DOHH2 (cell line): Measurements from ENCODE around the gene CLTA.
"Not testable (repeated sequence)": the region's sequence is repeated elsewhere in the genome, so short reads cannot be mapped to it uniquely, and the experiment has no call there.

Experiments used
- H3F3A ChIP-seq: fragments of 200-600 bp; sonication (generic), shearing (Covaris generic); 2 replicates; pipeline ENCODE4 v1.6.0; 2016; ENCODE audit warnings: antibody characterized with exemption, mild to moderate bottlenecking; ENCODE audit not compliant: control insufficient read depth, insufficient read depth
- H3K27ac ChIP-seq: fragments of 200-600 bp; sonication (generic); 2 replicates; pipeline ENCODE4 v1.5.1; 2014; ENCODE audit warnings: low read depth, mild to moderate bottlenecking, low read length, moderate library complexity
- H3K27me3 ChIP-seq: fragments of 200-600 bp; sonication (generic); 2 replicates; pipeline ENCODE4 v1.6.1; 2014; ENCODE audit warnings: mild to moderate bottlenecking, low read length, mixed read lengths; ENCODE audit not compliant: control insufficient read depth
- H3K36me3 ChIP-seq: fragments of 200-600 bp; sonication (generic); 2 replicates; pipeline ENCODE4 v1.6.1; 2014; ENCODE audit warnings: mild to moderate bottlenecking, low read length, moderate library complexity, mixed read lengths; ENCODE audit not compliant: control insufficient read depth
- H3K4me1 ChIP-seq: fragments of 200-600 bp; sonication (generic); 2 replicates; pipeline ENCODE4 v1.6.1; 2014; ENCODE audit warnings: mild to moderate bottlenecking, low read length, mixed read lengths; ENCODE audit not compliant: control insufficient read depth
- H3K4me2 ChIP-seq: fragments of 200-600 bp; sonication (generic); 2 replicates; pipeline ENCODE4 v1.6.0; 2014; ENCODE audit warnings: mild to moderate bottlenecking, low read length, moderate library complexity
- H3K4me3 ChIP-seq: fragments of 200-600 bp; sonication (generic); 2 replicates; pipeline ENCODE4 v1.5.1; 2014; ENCODE audit warnings: mild to moderate bottlenecking, low read length, mixed read lengths
- H3K79me2 ChIP-seq: fragments of 200-600 bp; sonication (generic); 2 replicates; pipeline ENCODE4 v1.6.1; 2014; ENCODE audit warnings: mild to moderate bottlenecking, low read length, mixed read lengths; ENCODE audit not compliant: control insufficient read depth
- H3K9me2 ChIP-seq: fragments of 200-600 bp; sonication (generic); replicated peaks from 2 replicates; pipeline ENCODE4 v1.6.1; 2014; ENCODE audit warnings: mild to moderate bottlenecking, low read length, mixed read lengths; ENCODE audit not compliant: control insufficient read depth
- H3K9me3 ChIP-seq: fragments of 200-600 bp; sonication (generic); 2 replicates; pipeline ENCODE4 v1.6.1; 2014; ENCODE audit warnings: antibody characterized with exemption, low read length, mixed read lengths; ENCODE audit not compliant: control insufficient read depth, insufficient read depth
- H4K20me1 ChIP-seq: fragments of 200-600 bp; sonication (generic); 2 replicates; pipeline ENCODE4 v1.6.0; 2014; ENCODE audit warnings: low read depth, mild to moderate bottlenecking, antibody characterized with exemption, low read length, moderate library complexity; ENCODE audit not compliant: control insufficient read depth, insufficient read depth
- CTCF ChIP-seq: fragments of 200-600 bp; sonication (generic); IDR thresholded peaks from one replicate; pipeline ENCODE4 v1.5.1; 2014; ENCODE audit warnings: antibody characterized with exemption, mild to moderate bottlenecking, low read depth, low read length; ENCODE audit not compliant: poor library complexity, severe bottlenecking
- EZH2phosphoT487 ChIP-seq: fragments of 200-600 bp; sonication (generic); IDR thresholded peaks from 2 replicates; pipeline ENCODE4 v1.6.1; 2017; ENCODE audit warnings: borderline replicate concordance, mild to moderate bottlenecking, antibody characterized with exemption, low read length, moderate library complexity, mixed read lengths

Gene CLTA

GRCh38 chr9:36177571-36177970 is 13.2 kb upstream of the CLTA start:
- TF ChIP-seq EZH2phosphoT487 = no peak
- no peak for TF ChIP-seq CTCF
- Histone ChIP-seq H3K79me2 (no peaks in the 10 kb centered on the region), H4K20me1 (no peaks in the 10 kb centered on the region), H3K4me1 (no peaks in the 10 kb centered on the region), H3K36me3 (no peaks in the 10 kb centered on the region), H3K27me3 (no peaks in the 10 kb centered on the region), H3K9me3 (no peaks in the 10 kb centered on the region), H3K4me3 (no peak overlapping the region), H3K9me2 (no peaks in the 10 kb centered on the region), H3F3A (no peaks in the 10 kb centered on the region), H3K4me2 (no peak overlapping the region), H3K27ac (no peak overlapping the region)

- H4K20me1 ChIP-seq, H3K27ac ChIP-seq, H3K9me3 ChIP-seq, H3K4me1 ChIP-seq, H3K36me3 ChIP-seq, H3F3A ChIP-seq, H3K9me2 ChIP-seq, H3K79me2 ChIP-seq, H3K4me3 ChIP-seq, H3K27me3 ChIP-seq, H3K4me2 ChIP-seq: not testable (repeated sequence)
These were observed 10.5 kb upstream of the CLTA start for GRCh38 chr9:36180243-36180642.

GRCh38 chr9:36187414-36187813 is 3.3 kb upstream of the CLTA start:
- no peak overlapping the region for H3K4me3 ChIP-seq
- no peaks in the 10 kb centered on the region for H3K27me3 ChIP-seq
- peaks cover 8% of the 10 kb centered on the region; the same call in 1 of the 2 replicates for H4K20me1 ChIP-seq
- peaks cover 17% of the 10 kb centered on the region for H3K79me2 ChIP-seq
- H3K9me3 ChIP-seq = no peaks in the 10 kb centered on the region
- TF ChIP-seq CTCF = no peak
- no peak for TF ChIP-seq EZH2phosphoT487
- peaks cover 22% of the 10 kb centered on the region for H3K4me1 ChIP-seq
- H3K36me3 ChIP-seq = peaks cover 16% of the 10 kb centered on the region
- H3K9me2 ChIP-seq = no peaks in the 10 kb centered on the region
- 0 out of 2 replicates have a peak overlapping the region, but pooled peaks have one; percentile 8 for H3K4me2 ChIP-seq
- no peak overlapping the region for H3K27ac ChIP-seq
- H3F3A ChIP-seq = no peaks in the 10 kb centered on the region

GRCh38 chr9:36188212-36188611 is 2.5 kb upstream of the CLTA start:
- Histone ChIP-seq H3K9me3 (no peaks in the 10 kb centered on the region), H3K4me1 (peaks cover 30% of the 10 kb centered on the region), H3K36me3 (peaks cover 22% of the 10 kb centered on the region), H3K27ac (no peak overlapping the region), H3K79me2 (peaks cover 25% of the 10 kb centered on the region), H4K20me1 (peaks cover 14% of the 10 kb centered on the region; the same call in 1 of the 2 replicates), H3F3A (no peaks in the 10 kb centered on the region), H3K9me2 (no peaks in the 10 kb centered on the region), H3K4me2 (no peak overlapping the region), H3K27me3 (no peaks in the 10 kb centered on the region), H3K4me3 (no peak overlapping the region)
- TF ChIP-seq CTCF (no peak), EZH2phosphoT487 (no peak)
